Fibroblast of skin of left biceps (primary cell): ENCODE results near the gene FNDC3B.
A peak's percentile ranks its signal among the peaks of the same experiment; 100 is the strongest.
"Not testable (repeated sequence)": the region's sequence is repeated elsewhere in the genome, so short reads cannot be mapped to it uniquely, and the experiment has no call there.

Experiments used
- DNase-seq, 2 experiments: peaks; one replicate each; pipeline ENCODE4 v3.0.0-alpha.2; 2013; ENCODE audit warnings: low read depth in 2 of 2

Gene FNDC3B

GRCh38 chr3:172031996-172032395 is 7.4 kb upstream of the FNDC3B start:
- no peak for DNase-seq

DNA sequence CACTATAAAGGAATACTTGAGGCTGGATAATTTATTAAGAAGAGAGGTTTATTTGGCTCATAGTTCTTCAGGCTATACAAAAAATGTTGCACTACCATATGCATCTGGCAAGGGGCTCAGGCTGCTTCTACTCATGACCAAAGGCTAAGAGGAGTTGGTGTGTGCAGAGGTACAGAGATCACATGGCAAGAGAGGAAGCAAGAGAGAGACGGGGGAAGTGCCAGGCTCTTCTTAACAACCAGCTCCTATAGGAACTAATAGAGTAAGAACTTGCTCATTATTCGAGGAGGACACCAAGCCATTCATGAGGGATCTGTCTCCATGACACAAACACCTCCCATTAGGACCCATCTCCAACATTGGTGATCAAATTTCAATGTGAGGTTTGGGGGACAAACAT is 6.0 kb upstream of the FNDC3B start:
- no peak for DNase-seq

- no peak for DNase-seq
These were observed 4.3 kb upstream of the FNDC3B start for GRCh38 chr3:172034786-172035685.

GRCh38 chr3:172036541-172037215 is 2.7 kb upstream of the FNDC3B start:
- no peak for DNase-seq

GRCh38 chr3:172038798-172039435 is 461 bp upstream of the FNDC3B start:
- DNase-seq, result no peak

- DNase-seq, result peak; percentile 86
These were observed 951 bp downstream of the FNDC3B start for GRCh38 chr3:172040078-172040980.

DNA sequence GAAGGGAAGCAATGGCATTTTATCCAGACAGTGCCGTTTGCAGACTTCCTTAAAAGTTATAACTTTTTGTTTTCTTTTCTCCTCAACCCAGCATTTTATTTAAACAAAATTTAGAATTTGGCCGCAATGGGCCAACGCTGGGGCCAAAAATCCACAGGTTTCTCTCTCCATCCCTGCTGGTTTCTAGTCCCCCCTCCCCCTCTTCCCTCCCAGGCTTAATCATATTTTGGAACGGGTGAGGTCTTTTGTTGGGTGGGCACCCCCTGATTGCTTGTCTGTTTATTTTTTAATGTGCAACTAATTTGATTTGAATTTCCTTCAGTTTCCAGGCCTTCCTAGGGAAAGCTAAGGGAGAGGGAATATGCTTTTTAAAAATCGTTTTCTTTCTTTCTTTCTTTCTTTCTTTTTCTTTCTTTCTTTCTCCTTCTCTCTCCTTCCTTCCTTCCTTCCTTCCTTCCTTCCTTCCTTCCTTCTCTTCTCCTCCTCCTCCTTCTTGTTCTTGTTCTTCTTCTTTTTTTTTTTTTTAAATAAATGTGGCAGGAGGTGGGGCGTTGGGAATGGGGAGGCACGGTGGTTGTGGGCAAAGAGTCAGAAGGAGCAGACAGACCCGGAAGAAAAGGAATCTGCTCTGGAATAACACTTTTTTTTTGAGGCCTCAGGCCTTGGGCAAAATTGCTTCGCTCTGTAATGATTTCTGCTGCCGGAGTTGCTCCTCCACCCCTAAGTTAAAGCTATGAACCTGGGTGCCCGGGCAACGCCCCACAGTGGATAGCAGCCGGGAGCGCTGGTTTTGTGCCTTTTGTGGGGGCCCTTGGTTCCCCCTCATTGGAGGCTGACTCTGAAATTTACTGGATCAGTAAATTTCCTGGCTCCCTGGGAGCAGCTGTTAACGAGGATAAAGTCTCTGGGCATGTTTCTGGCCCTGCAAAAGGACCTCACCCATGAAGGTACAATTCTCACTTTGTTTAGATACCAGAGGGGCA is 1.9 kb downstream of the FNDC3B start:
- DNase-seq, result peak in 1 of 2 experiments; percentile 32

- DNase-seq, result no peak
These were observed 2.8 kb downstream of the FNDC3B start for GRCh38 chr3:172042136-172042662.

DNA sequence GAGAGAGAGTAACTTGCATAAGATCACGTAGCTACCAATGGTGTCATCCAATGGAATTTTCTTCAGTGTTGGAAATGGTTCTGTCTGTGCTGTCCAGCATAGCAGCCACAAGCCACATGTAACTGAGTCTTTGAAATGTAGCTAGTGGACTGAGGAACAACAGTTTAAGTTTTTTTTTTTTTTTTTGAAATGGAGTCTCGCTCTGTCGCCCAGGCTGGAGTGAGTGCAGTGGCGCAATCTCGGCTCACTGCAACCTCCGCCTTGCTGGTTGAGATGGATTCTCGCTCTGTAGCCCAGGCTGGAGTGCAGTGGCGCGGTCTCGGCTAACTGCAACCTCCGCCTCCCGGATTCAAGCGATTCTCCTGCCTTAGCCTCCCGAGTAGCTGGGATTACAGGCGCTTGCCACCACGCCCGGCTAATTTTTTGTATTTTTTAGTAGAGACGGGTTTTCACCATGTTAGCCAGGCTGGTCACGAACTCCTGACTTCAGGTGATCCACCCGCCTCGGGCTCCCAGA is 3.3 kb downstream of the FNDC3B start:
- not testable (repeated sequence) for DNase-seq

- DNase-seq, result no peak
These were observed 3.9 kb downstream of the FNDC3B start for GRCh38 chr3:172043233-172043632.

- DNase-seq, result no peak
These were observed 4.4 kb downstream of the FNDC3B start for GRCh38 chr3:172043766-172044165.

GRCh38 chr3:172044833-172045585 is 5.6 kb downstream of the FNDC3B start:
- DNase-seq, result no peak

DNA sequence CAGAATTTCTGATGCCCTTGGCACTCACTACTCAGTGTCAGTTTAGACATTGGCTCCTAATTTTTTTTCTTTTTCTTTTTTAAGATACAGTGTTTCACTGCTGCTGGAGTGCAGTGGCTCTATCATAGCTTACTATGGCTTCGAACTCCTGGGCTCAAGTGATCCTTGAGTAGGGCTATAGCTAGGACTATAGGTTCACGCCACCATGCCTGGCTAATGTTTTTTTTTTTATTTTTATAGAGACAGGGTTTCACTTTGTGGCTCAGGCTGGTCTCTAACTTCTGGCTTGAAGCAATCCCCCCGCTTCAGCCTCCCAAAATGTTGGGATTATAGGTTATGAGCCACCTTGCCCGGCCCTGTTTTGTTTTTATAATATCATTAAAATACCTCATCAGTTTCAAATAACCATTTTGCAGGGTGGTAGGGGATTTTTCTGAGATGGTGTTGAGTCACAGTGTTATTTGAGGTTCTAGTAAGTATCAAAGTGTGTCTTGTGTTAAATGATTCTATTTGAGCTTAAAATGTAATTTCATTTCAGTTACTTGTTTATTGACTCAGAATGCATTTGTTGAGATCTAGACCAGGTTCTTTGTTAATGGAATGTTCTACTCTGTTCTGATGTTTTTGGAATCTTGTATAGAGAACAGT is 7.0 kb downstream of the FNDC3B start:
- DNase-seq, result no peak

DNA sequence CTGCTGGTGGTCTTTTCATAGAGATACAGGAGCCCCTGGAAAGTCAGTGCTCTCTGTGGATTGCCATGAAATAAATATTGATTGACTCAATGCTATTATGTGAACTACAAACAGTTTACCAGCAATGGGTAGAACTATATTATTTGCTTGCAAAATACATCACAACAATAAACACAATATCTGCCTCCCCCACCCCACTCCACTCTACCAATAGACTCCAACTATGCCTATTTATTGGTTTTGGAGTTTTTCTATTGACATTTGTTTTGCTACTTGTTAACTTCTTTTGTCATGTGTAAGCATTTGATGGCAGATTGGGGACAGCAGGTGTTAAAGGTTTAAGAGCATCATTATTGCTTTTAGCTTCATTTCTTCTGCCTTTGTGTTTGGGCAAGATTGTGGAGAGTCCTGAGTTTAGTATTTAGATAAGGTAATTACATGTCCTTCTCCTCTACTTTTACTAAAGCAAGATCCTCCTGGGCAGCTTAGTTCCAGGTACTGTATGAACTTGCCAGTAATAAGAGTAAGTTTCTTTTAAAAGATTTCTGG is 8.3 kb downstream of the FNDC3B start:
- DNase-seq, result no peak

GRCh38 chr3:172048599-172048998 is 9.2 kb downstream of the FNDC3B start:
- DNase-seq, result no peak

DNA sequence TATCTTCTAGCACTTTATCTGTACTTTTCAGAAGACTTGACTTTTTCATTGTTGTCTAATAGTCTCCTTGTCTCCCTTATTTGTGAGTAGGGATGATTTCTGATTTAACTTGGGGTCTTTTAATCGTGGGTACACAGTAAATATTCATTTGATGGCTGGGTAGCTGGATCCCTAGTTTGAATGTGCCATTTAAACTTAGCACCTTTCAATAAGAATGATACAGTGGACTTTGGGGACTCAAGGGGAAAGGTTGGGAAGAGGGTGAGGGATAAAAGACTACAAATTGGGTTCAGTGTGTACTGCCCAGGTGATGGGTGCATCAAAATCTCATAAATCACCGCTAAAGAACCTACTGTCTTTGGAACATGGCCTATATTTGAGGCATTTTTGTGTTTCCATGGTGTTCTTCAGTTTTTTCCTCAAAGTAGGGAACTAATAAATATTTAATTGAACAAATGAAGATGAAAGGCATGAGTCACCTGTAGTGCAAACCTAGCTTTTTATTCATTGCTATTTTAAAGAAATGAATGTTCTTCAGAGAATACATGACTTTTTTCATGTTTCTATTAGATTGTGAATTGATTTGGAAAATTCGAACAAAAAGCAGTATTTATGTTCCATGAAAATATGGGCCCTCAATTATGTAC is 12.1 kb downstream of the FNDC3B start:
- DNase-seq, result no peak

DNA sequence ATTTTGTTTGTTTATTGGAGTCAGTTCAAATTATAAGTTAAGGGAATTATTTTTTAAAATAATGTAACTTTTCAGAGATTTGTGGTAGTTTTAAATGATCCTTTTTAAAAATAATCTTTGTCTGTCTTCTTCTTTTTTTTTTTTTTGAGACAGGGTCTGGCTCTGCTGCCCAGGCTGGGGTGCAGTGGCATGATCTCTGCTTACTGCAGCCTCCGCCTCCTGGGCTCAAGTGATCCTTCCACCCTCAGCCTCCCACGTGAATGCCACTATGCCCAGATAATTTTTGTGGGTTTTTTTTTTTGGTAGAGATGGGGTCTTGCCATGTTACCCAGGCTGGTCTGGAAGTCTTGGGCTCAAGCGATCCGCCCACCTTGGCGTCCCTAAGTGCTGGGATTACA is 12.6 kb downstream of the FNDC3B start:
- no peak for DNase-seq

DNA sequence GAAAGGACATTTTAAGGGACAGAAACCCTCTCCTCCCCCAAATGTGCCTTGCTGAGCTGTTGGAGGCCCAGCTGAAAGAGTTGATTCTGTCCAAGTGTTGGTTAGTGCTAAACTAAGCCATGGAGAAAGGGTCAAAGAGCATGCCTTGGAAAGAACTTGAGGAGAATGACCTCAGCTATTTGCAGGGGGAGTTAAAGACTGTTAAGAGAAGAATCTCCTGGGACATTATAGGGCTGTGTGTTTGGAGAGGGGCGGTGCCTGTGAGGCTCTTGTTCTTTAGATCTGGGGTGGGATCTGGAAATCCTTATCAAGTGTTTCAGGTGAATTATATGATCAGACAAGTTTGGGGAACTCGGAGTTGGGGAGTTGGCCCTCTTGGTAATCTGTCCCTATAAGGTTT is 13.0 kb downstream of the FNDC3B start:
- no peak for DNase-seq
